ENCODE results near the gene FOXJ2. TPM values are rescaled to one million over a fixed set of nuclear protein-coding genes. Genes with fewer than 3 reads are reported as not detected.
"Not testable (repeated sequence)": the region's sequence is repeated elsewhere in the genome, so short reads cannot be mapped to it uniquely, and the experiment has no call there.

FOXJ2 gene
- total RNA-seq, 1 experiment from 2014 or later = 19.7 TPM

DNA sequence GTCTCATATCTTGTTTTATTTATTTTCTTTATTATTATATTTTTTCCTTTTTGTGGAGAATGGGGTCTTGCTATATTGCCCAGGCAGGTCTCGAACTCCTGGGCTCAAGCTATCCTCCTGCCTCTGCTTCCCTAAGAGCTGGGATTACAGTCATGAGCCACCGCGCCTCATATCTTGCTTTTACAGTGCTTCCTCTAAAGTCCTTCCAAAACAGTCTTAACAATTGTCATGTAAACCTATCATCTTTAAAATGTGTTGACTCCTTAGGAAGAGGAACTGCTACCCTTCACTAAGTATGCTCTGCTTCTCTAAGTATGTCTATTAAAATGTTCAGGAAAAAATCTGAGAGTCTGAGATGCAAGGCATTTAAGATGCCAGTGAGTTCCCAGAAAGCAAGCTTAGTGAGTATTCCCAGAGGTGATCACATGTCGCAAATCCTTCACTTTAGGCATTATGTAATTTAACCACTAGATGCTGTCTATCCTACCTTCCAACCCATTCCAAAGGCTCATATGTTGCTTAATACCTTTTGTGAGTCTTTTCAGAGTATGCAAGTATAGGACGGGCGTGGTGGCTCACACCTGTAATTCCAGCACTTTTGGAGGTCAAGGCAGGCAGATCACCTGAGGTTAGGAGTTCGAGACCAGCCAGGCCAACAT lies 19.7 kb upstream of the FOXJ2 start:
- no peak overlapping the region for H3K27ac Mint-ChIP-seq (ENCODE audit: low read depth, unreplicated experiment)
- intact Hi-C loops (cut with micrococcal nuclease) = no loop called here
- no peaks in the 10 kb centered on the region for H3K9me3 Mint-ChIP-seq (ENCODE audit: unreplicated experiment)
- no peak overlapping the region for H3K4me3 Mint-ChIP-seq (ENCODE audit: unreplicated experiment)
- ChIA-PET POLR2A (no interaction called here), CTCF (interaction anchor here (0.7 to 1.2 kb wide), 2 partner anchors 15 to 510 kb away, joined by 3 to 4 read pairs; no protein-coding TSS in a partner anchor)
- peaks cover 6% of the 10 kb centered on the region for H3K4me1 Mint-ChIP-seq (ENCODE audit: insufficient read depth, unreplicated experiment)
- peaks cover 11% of the 10 kb centered on the region for H3K27me3 Mint-ChIP-seq (ENCODE audit: insufficient read depth, unreplicated experiment)
- H3K36me3 Mint-ChIP-seq (ENCODE audit: insufficient read depth, unreplicated experiment) = no peaks in the 10 kb centered on the region
- TF ChIP-seq, protein P1, sequence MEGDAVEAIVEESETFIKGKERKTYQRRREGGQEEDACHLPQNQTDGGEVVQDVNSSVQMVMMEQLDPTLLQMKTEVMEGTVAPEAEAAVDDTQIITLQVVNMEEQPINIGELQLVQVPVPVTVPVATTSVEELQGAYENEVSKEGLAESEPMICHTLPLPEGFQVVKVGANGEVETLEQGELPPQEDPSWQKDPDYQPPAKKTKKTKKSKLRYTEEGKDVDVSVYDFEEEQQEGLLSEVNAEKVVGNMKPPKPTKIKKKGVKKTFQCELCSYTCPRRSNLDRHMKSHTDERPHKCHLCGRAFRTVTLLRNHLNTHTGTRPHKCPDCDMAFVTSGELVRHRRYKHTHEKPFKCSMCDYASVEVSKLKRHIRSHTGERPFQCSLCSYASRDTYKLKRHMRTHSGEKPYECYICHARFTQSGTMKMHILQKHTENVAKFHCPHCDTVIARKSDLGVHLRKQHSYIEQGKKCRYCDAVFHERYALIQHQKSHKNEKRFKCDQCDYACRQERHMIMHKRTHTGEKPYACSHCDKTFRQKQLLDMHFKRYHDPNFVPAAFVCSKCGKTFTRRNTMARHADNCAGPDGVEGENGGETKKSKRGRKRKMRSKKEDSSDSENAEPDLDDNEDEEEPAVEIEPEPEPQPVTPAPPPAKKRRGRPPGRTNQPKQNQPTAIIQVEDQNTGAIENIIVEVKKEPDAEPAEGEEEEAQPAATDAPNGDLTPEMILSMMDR (IDR thresholded peaks at IDR 0.05; ENCODE audit: unreplicated experiment) = no peak
- no TSS peak for BruUV-seq (replicated peaks)
- peak; percentile 51 for DNase-seq (ENCODE audit: unreplicated experiment)

DNA sequence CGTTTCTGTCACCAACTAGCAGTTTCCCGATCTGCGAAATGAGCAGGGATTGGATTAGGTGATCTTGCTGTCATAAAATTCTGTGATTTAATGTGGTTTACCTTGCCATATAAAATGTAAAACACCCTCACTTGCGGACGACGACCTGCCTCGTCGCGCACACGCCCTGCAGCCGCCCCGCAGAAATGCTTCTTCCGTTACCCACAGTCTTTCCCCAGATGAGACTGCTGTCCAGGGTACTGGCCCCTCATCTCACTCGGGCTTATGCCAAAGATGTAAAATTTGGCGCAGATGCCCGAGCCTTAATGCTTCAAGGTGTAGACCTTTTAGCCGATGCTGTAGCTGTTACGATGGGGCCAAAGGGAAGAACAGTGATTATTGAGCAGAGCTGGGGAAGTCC lies 17.7 kb upstream of the FOXJ2 start:
- Mint-ChIP-seq H3K4me1 (ENCODE audit: insufficient read depth, unreplicated experiment) (peaks cover 6% of the 10 kb centered on the region), H3K9me3 (ENCODE audit: unreplicated experiment) (no peaks in the 10 kb centered on the region), H3K27me3 (ENCODE audit: insufficient read depth, unreplicated experiment) (peaks cover 11% of the 10 kb centered on the region), H3K27ac (ENCODE audit: low read depth, unreplicated experiment) (no peak overlapping the region), H3K4me3 (ENCODE audit: unreplicated experiment) (no peak overlapping the region), H3K36me3 (ENCODE audit: insufficient read depth, unreplicated experiment) (no peaks in the 10 kb centered on the region)
- DNase-seq (ENCODE audit: unreplicated experiment) = no peak
- intact Hi-C loops (cut with micrococcal nuclease) = no loop called here
- ChIA-PET POLR2A (interaction anchor here (1.4 kb wide), 1 partner anchor 17 kb away, joined by 4 read pairs; no protein-coding TSS in a partner anchor), CTCF (interaction anchor here (0.7 to 0.8 kb wide), 2 partner anchors 20 to 59 kb away, joined by 3 read pairs; no protein-coding TSS in a partner anchor)
- TF ChIP-seq, protein P1 (IDR thresholded peaks at IDR 0.05; ENCODE audit: unreplicated experiment) = no peak
- no TSS peak for BruUV-seq (replicated peaks)

DNA sequence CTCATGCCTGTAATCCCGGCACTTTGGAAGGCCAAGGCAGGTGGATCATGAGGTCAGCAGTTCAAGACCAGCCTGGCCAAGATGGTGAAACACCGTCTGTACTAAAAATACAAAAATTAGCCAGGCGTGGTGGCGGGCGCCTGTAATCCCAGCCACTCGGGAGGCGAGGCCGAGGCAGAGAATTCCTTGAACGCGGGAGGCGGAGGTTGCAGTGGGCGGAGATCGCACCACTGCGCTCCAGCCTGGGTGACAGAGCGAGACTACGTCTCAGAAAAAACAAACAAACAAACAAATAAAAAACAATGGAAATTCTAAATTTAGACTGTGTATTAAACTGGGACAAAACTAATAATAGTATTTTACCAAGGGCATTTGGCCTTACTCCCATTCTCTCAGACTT lies 14.3 kb upstream of the FOXJ2 start:
- H3K4me1 Mint-ChIP-seq (ENCODE audit: insufficient read depth, unreplicated experiment); H3K4me3 Mint-ChIP-seq (ENCODE audit: unreplicated experiment); H3K27ac Mint-ChIP-seq (ENCODE audit: low read depth, unreplicated experiment); intact Hi-C loops (cut with micrococcal nuclease); CTCF ChIA-PET; BruUV-seq (replicated peaks); H3K36me3 Mint-ChIP-seq (ENCODE audit: insufficient read depth, unreplicated experiment); POLR2A ChIA-PET; H3K9me3 Mint-ChIP-seq (ENCODE audit: unreplicated experiment); DNase-seq (ENCODE audit: unreplicated experiment): not testable (repeated sequence)
- peaks cover 11% of the 10 kb centered on the region for H3K27me3 Mint-ChIP-seq (ENCODE audit: insufficient read depth, unreplicated experiment)

DNA sequence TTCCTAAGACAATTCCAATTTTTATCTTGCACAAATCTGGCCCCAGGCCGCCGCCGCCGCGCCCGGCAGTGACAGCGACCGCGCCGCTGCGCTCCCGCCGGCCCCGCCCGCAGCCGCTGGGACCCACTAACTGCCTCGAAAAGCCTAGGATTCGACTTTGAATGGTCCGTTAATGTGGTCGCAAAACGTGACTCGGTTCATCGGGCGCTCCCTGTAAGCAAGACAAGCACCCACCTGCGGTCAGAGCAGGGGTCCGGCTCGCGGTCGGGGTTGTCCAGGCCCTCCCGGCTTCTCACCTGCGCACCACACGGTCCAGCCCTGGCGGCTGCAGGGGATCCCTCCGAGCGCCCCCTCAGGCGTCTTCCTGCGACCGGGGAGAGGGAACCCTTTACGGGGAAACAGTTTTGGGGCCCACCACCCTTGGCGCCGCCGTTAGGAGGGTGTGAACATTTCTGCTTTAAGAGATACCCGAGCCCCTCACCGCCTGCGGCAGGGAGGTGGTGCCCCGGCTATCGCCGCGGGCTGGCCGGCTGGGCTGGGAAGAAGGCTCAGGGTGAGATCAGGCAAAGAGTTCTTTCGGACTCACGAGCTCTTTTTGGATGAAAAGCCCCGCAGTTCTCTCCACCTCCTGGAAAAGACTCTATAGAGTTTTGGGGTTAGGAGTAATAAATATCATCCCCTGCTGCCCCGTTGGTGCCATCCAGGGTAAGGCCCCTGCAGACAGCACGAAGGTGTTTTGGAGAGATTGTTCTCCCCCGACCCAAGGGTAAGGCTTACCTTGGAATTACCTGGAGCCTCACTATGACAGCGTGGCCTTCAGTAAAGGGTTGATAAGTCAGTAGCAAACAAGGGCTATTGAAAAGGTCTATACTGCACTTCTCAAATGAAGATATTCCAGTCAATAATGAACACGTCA lies 13.6 kb upstream of the FOXJ2 start:
- ChIA-PET POLR2A (no interaction called here), CTCF (interaction anchor here (0.6 kb wide), 1 partner anchor 10 kb away, joined by 4 read pairs; no protein-coding TSS in a partner anchor)
- TF ChIP-seq, protein P1 (IDR thresholded peaks at IDR 0.05; ENCODE audit: unreplicated experiment) = no peak
- no TSS peak for BruUV-seq (replicated peaks)
- no peak overlapping the region for H3K27ac Mint-ChIP-seq (ENCODE audit: low read depth, unreplicated experiment)
- H3K4me3 Mint-ChIP-seq (ENCODE audit: unreplicated experiment) = no peak overlapping the region
- DNase-seq (ENCODE audit: unreplicated experiment) = no peak
- no peaks in the 10 kb centered on the region for H3K4me1 Mint-ChIP-seq (ENCODE audit: insufficient read depth, unreplicated experiment)
- H3K36me3 Mint-ChIP-seq (ENCODE audit: insufficient read depth, unreplicated experiment) = no peaks in the 10 kb centered on the region
- H3K27me3 Mint-ChIP-seq (ENCODE audit: insufficient read depth, unreplicated experiment) = peaks cover 11% of the 10 kb centered on the region
- intact Hi-C loops (cut with micrococcal nuclease) = no loop called here
- no peaks in the 10 kb centered on the region for H3K9me3 Mint-ChIP-seq (ENCODE audit: unreplicated experiment)

All from MCF 10A (cell line).